GM12892 (cell line): ENCODE data around the gene ZNRF1.
"Not testable (repeated sequence)": the region's sequence is repeated elsewhere in the genome, so short reads cannot be mapped to it uniquely, and the experiment has no call there.

Experiments used
- DNase-seq: peaks from one replicate; pipeline ENCODE4 v3.0.0; 2011; ENCODE audit not compliant: insufficient read length
- FAIRE-seq: peaks from 2 replicates; lab custom pipeline; 2011; peaks lifted over from hg19 to GRCh38; lab: Jason Lieb, UNC
- POLR2A ChIP-seq: IDR thresholded peaks from 2 replicates; pipeline ENCODE4 v1.6.1; 2011; ENCODE audit warnings: low read depth, low read length, control low read depth
- POLR2AphosphoS5 ChIP-seq: IDR thresholded peaks from 2 replicates; pipeline ENCODE4 v1.6.1; 2011; ENCODE audit warnings: low read depth, low read length, control low read depth
- TAF1 ChIP-seq: IDR thresholded peaks from 2 replicates; pipeline ENCODE4 v1.6.1; 2011; ENCODE audit warnings: low read depth, mild to moderate bottlenecking, control low read depth, low read length, borderline replicate concordance

The ZNRF1 gene

GRCh38 chr16:75019007-75019406, 20.2 kb downstream of the ZNRF1 start:
- DNase-seq, result no peak
- TF ChIP-seq POLR2A, result no peak
- TF ChIP-seq POLR2AphosphoS5, result no peak
- TF ChIP-seq TAF1, result no peak

GRCh38 chr16:75019586-75019985, 20.8 kb downstream of the ZNRF1 start:
- FAIRE-seq, result no peak
- no peak for DNase-seq
- no peak for TF ChIP-seq TAF1
- no peak for TF ChIP-seq POLR2AphosphoS5
- TF ChIP-seq POLR2A, result no peak

More at GRCh38 chr16:75019007-75019406, 20.2 kb downstream of the ZNRF1 start:
- no peak for FAIRE-seq

GRCh38 chr16:75021410-75021809, 22.6 kb downstream of the ZNRF1 start:
- TF ChIP-seq POLR2A (no peak), TAF1 (no peak), POLR2AphosphoS5 (no peak)
- DNase-seq (no peak), FAIRE-seq (no peak)

GRCh38 chr16:75022567-75022966, 23.7 kb downstream of the ZNRF1 start:
- DNase-seq, result no peak
- TF ChIP-seq POLR2A, result no peak
- TF ChIP-seq POLR2AphosphoS5, result no peak
- no peak for TF ChIP-seq TAF1
- FAIRE-seq, result no peak

- FAIRE-seq, result no peak
Measured at GRCh38 chr16:75023009-75023408, 24.2 kb downstream of the ZNRF1 start.

GRCh38 chr16:75024182-75024581, 25.4 kb downstream of the ZNRF1 start:
- DNase-seq, result no peak
- FAIRE-seq, result no peak
- no peak for TF ChIP-seq POLR2A
- TF ChIP-seq TAF1, result no peak
- no peak for TF ChIP-seq POLR2AphosphoS5

More at GRCh38 chr16:75023009-75023408, 24.2 kb downstream of the ZNRF1 start:
- TF ChIP-seq POLR2AphosphoS5, result no peak
- no peak for TF ChIP-seq POLR2A
- no peak for TF ChIP-seq TAF1
- no peak for DNase-seq

- peak; percentile 21 for FAIRE-seq
- TF ChIP-seq POLR2A, result no peak
- no peak for TF ChIP-seq TAF1
- TF ChIP-seq POLR2AphosphoS5, result no peak
- no peak for DNase-seq
Measured at GRCh38 chr16:75024594-75024993, 25.8 kb downstream of the ZNRF1 start.

- DNase-seq (no peak), FAIRE-seq (no peak)
- TF ChIP-seq POLR2A (no peak), TAF1 (no peak), POLR2AphosphoS5 (no peak)
Measured at GRCh38 chr16:75025761-75026160, 26.9 kb downstream of the ZNRF1 start.

GRCh38 chr16:75026239-75026891, 27.5 kb downstream of the ZNRF1 start:
- not testable (repeated sequence) for DNase-seq, FAIRE-seq

- TF ChIP-seq POLR2A (no peak), TAF1 (no peak), POLR2AphosphoS5 (no peak)
- DNase-seq (no peak), FAIRE-seq (no peak)
Measured at GRCh38 chr16:75026892-75027391, 28.1 kb downstream of the ZNRF1 start.

GRCh38 chr16:75027520-75028300, 28.9 kb downstream of the ZNRF1 start:
- FAIRE-seq (no peak), DNase-seq (no peak)
- TF ChIP-seq POLR2AphosphoS5 (no peak), TAF1 (no peak)

GRCh38 chr16:75028544-75029135, 29.8 kb downstream of the ZNRF1 start:
- no peak for FAIRE-seq
- no peak for DNase-seq
- no peak for TF ChIP-seq POLR2AphosphoS5
- no peak for TF ChIP-seq POLR2A
- no peak for TF ChIP-seq TAF1

- FAIRE-seq (no peak), DNase-seq (no peak)
- TF ChIP-seq POLR2A (no peak), POLR2AphosphoS5 (no peak), TAF1 (no peak)
Measured at GRCh38 chr16:75029854-75030253, 31.0 kb downstream of the ZNRF1 start.
